Lower lobe of right lung (tissue), 2 donors: ENCODE results near the gene IRGC. TPM values are rescaled to one million over a fixed set of nuclear protein-coding genes. Genes with fewer than 3 reads are reported as not detected.
A peak's percentile ranks its signal among the peaks of the same experiment; 100 is the strongest.

Source experiments
- ATAC-seq, 2 donors: fragments of 200-7000 bp; cut with Tn5 transposase; one replicate each; pipeline ENCODE4 v1.9.1; 2020 to 2022; ENCODE audit warnings: mild to moderate bottlenecking in 2 of 2, moderate library complexity in 2 of 2
- DNase-seq: peaks from one replicate; pipeline ENCODE4 v3.0.0-alpha.2; 2020
- H3K27ac ChIP-seq: fragments of 200-600 bp; one replicate; pipeline ENCODE4 v1.8.0; 2022
- H3K27me3 ChIP-seq: fragments of 200-600 bp; one replicate; pipeline ENCODE4 v1.8.0; 2022; ENCODE audit warnings: low read depth
- H3K36me3 ChIP-seq: fragments of 200-600 bp; one replicate; pipeline ENCODE4 v1.8.0; 2022; ENCODE audit warnings: mild to moderate bottlenecking
- H3K4me1 ChIP-seq: fragments of 200-600 bp; one replicate; pipeline ENCODE4 v1.8.0; 2022
- H3K4me3 ChIP-seq: fragments of 200-600 bp; one replicate; pipeline ENCODE4 v1.8.0; 2022; ENCODE audit warnings: mild to moderate bottlenecking
- H3K9me3 ChIP-seq: fragments of 200-600 bp; one replicate; pipeline ENCODE4 v1.8.0; 2022
- intact Hi-C: fragments of 100-400 bp; cut with DNase I; formaldehyde crosslinking; loops from one replicate; pipeline ENCODE4 v1.11.0; 2022
- total RNA-seq: library from RNA; stranded (reverse); fragmentation: NEBNext Ultra II Directional; extraction: Animal tissue kit (Norgen Biotek cat#: 25700); gene quantifications from one replicate; pipeline ENCODE4 v1.2.1, GENCODE V29; 2021
- TF ChIP-seq, protein P1 (sequence below): fragments of 200-600 bp; IDR thresholded peaks from one replicate; pipeline ENCODE4 v1.8.0; 2022; ENCODE audit warnings: antibody characterized with exemption, mild to moderate bottlenecking
- donor health status: DM: no; HTN: yes; CAD: no; lungs with severe emphysema.

IRGC gene
- total RNA-seq, 1 donor from 2014 or later, result not detected

DNA sequence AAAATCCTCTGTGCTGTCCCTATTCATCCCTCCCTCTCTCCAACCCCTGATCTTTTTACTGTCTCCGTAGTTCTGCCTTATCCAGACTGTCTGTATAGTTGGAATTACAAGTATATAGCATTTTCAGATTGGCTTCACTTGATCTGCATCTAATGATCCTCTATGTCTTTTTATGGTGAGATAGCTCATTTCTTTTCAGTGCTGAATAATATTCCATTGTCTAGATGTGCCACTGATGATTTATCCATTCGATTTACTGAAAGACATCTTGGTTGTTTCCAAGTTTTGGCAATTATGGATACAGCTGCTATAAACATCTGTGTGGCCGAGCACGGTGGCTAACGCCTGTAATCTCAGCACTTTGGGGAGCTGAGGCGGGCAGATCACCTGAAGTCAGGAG, 19.1 kb downstream of the IRGC start:
- H3K4me1 ChIP-seq, result peaks cover 20% of the 10 kb centered on the region
- no peaks in the 10 kb centered on the region for H3K9me3 ChIP-seq
- TF ChIP-seq, protein P1, sequence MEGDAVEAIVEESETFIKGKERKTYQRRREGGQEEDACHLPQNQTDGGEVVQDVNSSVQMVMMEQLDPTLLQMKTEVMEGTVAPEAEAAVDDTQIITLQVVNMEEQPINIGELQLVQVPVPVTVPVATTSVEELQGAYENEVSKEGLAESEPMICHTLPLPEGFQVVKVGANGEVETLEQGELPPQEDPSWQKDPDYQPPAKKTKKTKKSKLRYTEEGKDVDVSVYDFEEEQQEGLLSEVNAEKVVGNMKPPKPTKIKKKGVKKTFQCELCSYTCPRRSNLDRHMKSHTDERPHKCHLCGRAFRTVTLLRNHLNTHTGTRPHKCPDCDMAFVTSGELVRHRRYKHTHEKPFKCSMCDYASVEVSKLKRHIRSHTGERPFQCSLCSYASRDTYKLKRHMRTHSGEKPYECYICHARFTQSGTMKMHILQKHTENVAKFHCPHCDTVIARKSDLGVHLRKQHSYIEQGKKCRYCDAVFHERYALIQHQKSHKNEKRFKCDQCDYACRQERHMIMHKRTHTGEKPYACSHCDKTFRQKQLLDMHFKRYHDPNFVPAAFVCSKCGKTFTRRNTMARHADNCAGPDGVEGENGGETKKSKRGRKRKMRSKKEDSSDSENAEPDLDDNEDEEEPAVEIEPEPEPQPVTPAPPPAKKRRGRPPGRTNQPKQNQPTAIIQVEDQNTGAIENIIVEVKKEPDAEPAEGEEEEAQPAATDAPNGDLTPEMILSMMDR, result no peak
- no peak for ATAC-seq
- intact Hi-C loops, result no loop called here
- no peaks in the 10 kb centered on the region for H3K27me3 ChIP-seq
- no peak overlapping the region for H3K4me3 ChIP-seq
- DNase-seq, result no peak
- no peak overlapping the region for H3K27ac ChIP-seq
- peaks cover 97% of the 10 kb centered on the region for H3K36me3 ChIP-seq

DNA sequence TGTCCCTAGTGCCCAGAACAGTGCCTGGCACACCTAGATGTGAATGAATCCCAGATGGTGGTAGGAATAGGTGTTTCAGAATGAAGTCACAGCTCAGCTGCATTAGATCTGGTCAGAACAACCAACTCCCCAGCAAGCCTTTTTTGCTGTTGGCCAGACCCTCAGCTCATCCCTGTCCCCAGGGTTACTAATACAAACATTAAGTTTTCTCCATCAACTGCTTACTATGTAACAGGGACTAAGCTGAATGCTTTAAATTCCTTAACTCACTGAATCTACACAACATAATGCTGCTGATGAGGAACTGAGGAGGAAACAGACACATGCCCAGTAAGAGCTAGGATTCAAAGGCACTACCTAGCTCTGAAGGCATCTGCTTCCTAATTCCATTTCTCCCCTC, 20.1 kb downstream of the IRGC start:
- Histone ChIP-seq H3K27me3 (no peaks in the 10 kb centered on the region), H3K27ac (no peak overlapping the region), H3K4me1 (peaks cover 22% of the 10 kb centered on the region), H3K36me3 (peaks cover 97% of the 10 kb centered on the region), H3K4me3 (no peak overlapping the region), H3K9me3 (no peaks in the 10 kb centered on the region)
- ATAC-seq (no peak), DNase-seq (no peak)
- TF ChIP-seq, protein P1, result no peak
- intact Hi-C loops, result no loop called here

DNA sequence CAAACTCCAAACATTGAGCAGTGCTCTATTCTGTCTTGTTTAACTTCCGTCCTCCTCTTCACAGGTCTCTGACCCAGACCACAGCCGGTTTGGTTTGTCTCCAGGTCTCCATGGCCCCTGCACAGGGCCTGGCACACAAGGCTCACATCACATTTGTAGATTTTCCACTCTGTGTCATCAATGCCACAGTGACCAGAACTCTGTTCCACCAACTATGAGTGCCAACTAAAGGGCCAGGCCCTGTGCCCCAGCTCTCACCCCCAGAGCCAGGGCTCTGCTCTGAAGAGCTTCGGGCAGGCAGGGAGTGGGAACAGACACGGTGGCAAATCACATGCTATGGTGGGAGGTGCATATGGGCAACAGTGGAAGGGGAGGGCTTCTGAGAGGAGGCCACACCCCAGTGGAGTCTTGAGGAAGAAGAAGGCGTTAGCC, 22.9 kb downstream of the IRGC start:
- no peak overlapping the region for H3K4me3 ChIP-seq
- H3K27me3 ChIP-seq, result no peaks in the 10 kb centered on the region
- peak overlapping the region; percentile 15 for H3K27ac ChIP-seq
- ATAC-seq (peak; percentile 81), DNase-seq (peak; percentile 71)
- intact Hi-C loops, result no loop called here
- H3K36me3 ChIP-seq, result peaks cover 96% of the 10 kb centered on the region
- TF ChIP-seq, protein P1, result no peak
- H3K9me3 ChIP-seq, result no peaks in the 10 kb centered on the region
- H3K4me1 ChIP-seq, result peaks cover 11% of the 10 kb centered on the region

DNA sequence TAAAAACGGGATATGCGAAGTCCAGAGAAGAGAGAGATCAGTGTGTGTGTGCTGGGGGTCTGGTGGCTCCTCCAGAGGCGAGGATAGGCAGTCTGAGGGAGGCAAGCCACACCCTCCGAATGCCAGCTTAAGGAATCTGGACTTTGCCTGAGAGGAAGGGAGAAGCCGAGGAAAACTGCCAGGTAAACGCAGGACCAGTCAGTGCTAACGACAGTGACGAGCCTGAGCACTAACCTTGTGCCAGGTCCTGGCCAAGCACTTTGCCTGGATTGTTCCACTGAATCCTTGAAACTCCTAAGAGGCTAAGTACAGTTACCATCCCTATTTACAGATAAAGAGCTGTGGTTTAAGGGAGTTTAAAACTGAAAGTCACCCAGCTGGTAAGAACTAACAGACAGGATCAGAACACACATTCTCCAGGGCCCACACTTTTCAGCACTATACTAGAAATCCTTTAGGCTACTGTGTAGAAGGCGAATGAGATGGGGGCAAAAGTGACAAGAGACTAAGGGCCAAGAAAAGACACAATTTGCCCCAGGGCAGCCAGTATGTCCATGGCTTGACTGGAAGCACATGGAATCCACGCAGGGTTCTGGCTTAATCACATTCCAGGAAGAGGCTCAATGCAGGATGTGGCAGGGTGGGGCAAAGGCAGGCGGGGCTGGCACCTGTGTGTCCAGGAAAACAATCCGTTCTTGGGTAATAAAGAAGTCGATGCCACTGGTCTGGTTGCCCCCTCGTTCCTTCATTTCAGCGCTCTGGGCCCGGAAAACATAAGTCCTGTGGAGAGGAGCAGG, 23.8 kb downstream of the IRGC start:
- H3K9me3 ChIP-seq, result no peaks in the 10 kb centered on the region
- H3K27me3 ChIP-seq, result no peaks in the 10 kb centered on the region
- peaks cover 14% of the 10 kb centered on the region for H3K4me1 ChIP-seq
- DNase-seq, result no peak
- H3K36me3 ChIP-seq, result peaks cover 95% of the 10 kb centered on the region
- TF ChIP-seq, protein P1, result no peak
- intact Hi-C loops, result no loop called here
- H3K27ac ChIP-seq, result peak overlapping the region; percentile 15
- H3K4me3 ChIP-seq, result no peak overlapping the region
- ATAC-seq, result peak; percentile 52 to 58

DNA sequence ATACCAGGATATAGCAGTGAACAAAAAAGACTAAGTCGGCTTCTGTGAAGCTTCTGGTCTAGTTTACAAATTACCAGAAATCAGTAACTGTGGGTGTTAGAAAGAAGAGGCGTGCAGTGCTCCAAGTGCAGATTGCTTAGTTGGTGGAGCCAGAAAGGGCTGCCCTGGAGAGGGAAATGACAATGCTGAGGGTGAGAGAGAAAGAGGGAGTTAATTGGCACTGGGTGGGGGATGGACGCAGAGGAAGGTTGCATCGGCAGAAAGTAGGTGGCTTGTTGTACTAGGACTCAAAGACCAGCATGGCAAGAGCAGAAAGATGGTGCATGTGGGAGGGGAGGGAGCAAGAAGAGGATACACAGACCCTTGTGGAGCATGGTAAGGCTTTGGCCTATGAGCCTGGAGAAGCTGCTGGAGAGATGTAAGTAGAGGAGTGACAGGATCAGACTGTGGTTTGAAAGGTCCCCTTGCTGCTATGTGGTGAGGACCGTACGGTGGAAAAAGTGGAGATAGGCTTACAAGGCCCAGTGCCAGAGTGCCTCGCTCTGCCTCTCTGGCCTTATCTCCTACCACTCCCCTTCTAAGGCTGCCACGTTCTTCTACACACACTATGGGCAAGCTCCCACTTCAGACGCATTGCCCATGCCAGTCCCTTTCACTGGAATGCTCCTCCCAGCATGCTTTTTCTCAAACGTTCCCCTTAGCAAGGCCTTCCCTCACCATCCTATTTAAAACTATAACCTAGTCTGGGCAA, 25.4 kb downstream of the IRGC start:
- H3K4me1 ChIP-seq, result peaks cover 26% of the 10 kb centered on the region
- no peak overlapping the region for H3K27ac ChIP-seq
- no peaks in the 10 kb centered on the region for H3K9me3 ChIP-seq
- H3K4me3 ChIP-seq, result no peak overlapping the region
- peaks cover 98% of the 10 kb centered on the region for H3K36me3 ChIP-seq
- ATAC-seq, result no peak
- intact Hi-C loops, result no loop called here
- no peaks in the 10 kb centered on the region for H3K27me3 ChIP-seq
- no peak for DNase-seq
- TF ChIP-seq, protein P1, result no peak
